OCI-LY3 (cell line): ENCODE measurements around the gene SEMA4A.

Experiments used
- EZH2phosphoT487 ChIP-seq: fragments of 200-600 bp; shearing (Covaris generic); IDR thresholded peaks from 2 replicates; pipeline ENCODE4 v1.6.1; 2018; ENCODE audit warnings: antibody characterized with exemption, mixed run types, low read depth
- TF ChIP-seq, protein P1 (sequence below): fragments of 200-600, 300-600 bp; sonication (generic); IDR thresholded peaks from 2 replicates; pipeline ENCODE4 v1.5.1; 2014; ENCODE audit warnings: antibody characterized with exemption, low read length, low read depth

DNA sequence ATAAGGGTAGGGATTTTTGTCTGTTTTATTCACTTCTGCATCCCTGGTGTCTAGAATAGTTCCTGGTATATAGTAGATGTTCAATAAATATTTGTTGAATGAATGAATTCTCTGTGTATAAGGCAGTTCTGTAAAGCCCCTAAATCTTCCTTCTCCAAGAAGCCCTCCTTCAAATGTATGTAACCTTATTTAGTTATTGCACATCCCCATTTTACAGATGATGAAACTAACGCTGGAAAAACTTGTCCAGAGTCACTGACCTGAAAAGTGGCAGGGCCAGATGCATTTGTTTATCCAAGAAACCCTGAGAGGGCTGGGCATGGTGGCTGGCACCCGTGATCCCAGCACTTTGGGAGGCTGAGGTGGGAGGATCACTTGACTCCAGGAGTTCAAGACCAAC, 43.1 kb upstream of the SEMA4A start:
- TF ChIP-seq, protein P1, sequence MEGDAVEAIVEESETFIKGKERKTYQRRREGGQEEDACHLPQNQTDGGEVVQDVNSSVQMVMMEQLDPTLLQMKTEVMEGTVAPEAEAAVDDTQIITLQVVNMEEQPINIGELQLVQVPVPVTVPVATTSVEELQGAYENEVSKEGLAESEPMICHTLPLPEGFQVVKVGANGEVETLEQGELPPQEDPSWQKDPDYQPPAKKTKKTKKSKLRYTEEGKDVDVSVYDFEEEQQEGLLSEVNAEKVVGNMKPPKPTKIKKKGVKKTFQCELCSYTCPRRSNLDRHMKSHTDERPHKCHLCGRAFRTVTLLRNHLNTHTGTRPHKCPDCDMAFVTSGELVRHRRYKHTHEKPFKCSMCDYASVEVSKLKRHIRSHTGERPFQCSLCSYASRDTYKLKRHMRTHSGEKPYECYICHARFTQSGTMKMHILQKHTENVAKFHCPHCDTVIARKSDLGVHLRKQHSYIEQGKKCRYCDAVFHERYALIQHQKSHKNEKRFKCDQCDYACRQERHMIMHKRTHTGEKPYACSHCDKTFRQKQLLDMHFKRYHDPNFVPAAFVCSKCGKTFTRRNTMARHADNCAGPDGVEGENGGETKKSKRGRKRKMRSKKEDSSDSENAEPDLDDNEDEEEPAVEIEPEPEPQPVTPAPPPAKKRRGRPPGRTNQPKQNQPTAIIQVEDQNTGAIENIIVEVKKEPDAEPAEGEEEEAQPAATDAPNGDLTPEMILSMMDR, result no peak
- TF ChIP-seq EZH2phosphoT487, result no peak
